HG03280 (cell line): ENCODE measurements around the gene FAM221A.
"Not testable (repeated sequence)": the region's sequence is repeated elsewhere in the genome, so short reads cannot be mapped to it uniquely, and the experiment has no call there.

Source experiments
- ATAC-seq: cut with Tn5 transposase; IDR thresholded peaks from one replicate; pipeline ENCODE4 v1.9.1; 2021; ENCODE audit warnings: mild to moderate bottlenecking, moderate library complexity; ENCODE audit not compliant: unreplicated experiment

The FAM221A gene

DNA sequence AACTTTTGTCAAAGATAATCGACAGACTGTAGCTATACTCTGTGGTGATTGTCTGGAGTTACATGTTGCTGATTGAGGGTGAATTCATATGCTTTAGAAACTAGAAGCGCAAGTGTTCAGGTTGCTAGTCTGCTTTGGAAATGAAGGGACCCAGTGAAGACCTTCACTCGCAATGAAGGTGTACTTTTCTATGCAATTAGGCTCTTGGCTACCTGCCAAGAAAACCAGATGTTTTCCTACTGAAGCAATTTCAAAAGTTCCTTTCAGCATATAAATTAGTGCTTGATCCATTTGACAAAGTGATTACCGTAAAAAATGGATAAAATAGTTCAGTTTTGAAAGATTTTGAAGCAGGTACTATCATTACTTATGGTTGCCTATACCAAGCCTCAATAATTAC lies 20.0 kb downstream of the FAM221A start:
- ATAC-seq: no peak

GRCh38 chr7:23709081-23709750 lies 29.2 kb downstream of the FAM221A start:
- no peak for ATAC-seq

GRCh38 chr7:23710000-23710399 lies 30.0 kb downstream of the FAM221A start, which contains the start of gene STK31:
Gene STK31 (plus strand): TSS chr7:23710219. CDS start chr7:23710286, 67 bp downstream.
- no peak for ATAC-seq

DNA sequence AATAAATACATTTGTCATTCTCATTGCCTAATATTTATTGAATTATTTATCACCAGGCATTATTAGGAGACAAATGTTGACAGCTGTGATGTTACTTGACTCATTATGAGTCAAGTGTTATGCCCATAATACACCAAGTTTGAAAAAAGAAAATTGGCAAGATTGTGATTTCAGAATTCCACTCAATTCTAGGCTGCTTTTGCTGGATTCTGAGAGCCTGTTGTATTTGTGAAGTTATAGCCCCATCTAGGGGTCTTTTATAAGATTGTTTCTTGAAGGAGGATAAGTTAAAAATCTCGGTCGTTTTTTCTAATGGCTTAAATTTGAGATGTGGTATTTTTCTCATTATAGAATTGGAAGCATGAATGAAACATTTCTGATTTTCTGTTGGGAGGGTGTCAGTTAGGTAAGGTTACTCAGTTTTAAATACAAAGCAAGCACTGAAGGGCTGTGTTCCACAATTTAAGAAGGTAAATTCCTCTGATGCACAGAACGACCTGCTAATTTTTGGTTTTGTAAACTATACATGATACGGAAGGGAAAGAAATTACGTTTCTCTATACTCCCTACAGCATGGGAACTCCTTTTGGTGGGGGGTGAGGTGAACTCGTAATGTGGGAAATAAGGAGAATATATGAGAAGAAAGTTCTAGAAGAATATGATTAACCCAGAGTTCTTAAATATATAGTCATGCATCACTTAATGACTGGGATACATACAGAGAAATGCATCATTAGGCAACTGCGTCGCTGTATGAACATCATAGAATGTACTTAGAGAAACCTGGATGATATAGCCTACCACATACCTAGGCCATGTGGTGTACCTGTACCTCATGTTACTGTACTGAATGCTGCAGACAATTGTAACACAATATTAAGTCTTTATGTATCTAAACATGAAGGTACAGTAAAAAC lies 32.6 kb downstream of the FAM221A start:
- no peak for ATAC-seq

DNA sequence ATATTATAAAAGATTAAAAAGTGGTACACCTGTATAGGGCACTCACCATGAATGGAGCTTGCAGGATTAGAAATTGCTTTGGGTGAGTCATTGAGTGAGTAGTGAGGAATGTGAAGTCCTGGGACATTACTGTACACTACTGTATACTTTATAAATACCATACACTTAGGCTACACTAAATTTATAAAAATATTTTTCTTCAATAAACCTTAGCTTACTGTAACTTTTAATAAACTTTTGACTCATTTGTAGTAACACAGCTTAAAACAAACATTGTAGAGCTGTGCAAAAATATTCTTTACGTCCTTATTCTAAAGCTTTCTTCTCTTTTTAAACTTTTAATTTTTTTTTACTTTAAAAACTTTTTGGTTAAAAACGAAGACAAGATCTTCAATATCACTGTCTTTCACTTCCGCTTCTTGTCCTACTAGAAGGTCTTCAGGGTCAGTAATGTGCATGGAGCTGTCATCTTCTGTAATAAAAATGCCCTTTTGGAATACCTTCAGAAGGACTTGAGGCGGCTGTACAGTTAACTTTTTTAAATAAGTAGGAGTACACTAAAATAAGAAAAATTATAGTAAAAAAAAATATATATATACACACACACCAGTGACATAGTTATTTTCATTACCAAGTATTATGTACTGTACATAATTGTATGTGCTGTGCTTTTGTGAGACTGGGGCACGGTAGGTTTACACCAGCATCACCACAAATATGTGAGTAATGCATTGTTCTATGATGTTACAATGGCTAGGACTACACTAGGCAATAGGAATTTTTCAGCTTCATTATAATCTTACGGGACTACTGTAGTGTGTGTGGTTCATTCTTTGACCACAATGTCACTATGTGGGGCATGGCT lies 33.5 kb downstream of the FAM221A start:
- no peak for ATAC-seq

DNA sequence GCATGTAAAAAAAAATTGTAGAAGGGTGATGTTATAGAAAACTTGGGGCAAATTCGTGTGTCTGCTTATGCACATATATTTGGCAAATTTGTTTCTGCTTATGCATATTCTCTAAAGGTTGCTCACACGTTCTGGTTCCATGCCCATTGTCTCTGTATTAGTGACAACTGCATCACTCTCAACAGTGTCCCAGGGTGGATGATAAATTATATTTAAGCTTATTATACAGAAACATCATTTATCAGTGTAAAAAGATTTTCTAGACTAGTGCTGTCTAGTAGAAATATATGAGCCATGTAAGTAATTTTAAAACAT lies 34.1 kb downstream of the FAM221A start:
- ATAC-seq: no peak

DNA sequence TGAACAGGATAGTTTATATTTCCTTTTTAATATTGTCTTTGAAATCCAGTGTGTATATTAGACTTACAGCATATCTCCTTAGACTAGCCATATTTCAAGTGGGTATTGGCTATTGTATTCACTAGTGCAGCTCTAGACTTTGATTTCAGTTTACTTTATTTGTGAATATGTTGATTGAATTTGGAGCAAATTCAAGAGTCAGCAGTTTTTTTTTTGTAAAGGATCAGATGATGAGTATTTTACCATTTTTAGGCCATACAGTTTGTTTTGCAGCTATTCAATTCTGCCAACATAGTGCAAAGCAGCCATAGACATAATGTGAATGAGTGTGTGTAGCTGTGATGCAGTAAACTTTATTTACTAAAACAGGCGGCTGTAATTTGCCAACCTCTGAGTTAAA lies 34.6 kb downstream of the FAM221A start:
- ATAC-seq: no peak

- no peak for ATAC-seq
Measured at GRCh38 chr7:23715099-23715498, 35.1 kb downstream of the FAM221A start.

GRCh38 chr7:23717788-23718187 lies 37.8 kb downstream of the FAM221A start:
- no peak for ATAC-seq

- no peak for ATAC-seq
Measured at GRCh38 chr7:23721456-23721855, 41.5 kb downstream of the FAM221A start.

DNA sequence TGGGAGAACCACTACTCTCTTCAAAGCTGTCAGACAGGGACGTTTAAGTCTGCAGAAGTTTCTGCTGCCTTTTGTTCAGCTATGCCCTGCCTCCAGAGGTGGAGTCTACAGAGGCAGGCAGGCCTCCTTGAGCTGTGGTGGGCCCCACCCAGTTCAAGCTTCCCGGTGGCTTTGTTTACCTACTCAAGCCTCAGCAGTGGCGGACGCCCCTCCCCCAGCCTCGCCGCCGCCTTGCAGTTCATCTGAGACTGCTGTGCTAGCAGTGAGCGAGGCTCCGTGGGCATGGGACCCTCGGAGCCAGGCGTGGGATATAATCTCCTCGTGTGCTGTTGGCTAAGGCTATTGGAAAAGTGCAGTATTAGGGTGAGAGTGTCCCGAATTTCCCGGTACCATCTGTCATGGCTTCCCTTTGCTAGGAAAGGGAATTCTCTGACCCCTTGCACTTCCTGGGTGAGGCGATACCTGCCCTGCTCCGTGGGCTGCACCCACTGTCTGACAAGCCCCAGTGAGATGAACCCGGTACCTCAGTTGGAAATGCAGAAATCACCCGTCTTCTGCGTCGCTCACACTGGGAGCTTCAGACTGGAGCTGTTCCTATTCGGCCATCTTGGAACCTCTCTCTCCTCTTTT lies 42.7 kb downstream of the FAM221A start:
- ATAC-seq: not testable (repeated sequence)

DNA sequence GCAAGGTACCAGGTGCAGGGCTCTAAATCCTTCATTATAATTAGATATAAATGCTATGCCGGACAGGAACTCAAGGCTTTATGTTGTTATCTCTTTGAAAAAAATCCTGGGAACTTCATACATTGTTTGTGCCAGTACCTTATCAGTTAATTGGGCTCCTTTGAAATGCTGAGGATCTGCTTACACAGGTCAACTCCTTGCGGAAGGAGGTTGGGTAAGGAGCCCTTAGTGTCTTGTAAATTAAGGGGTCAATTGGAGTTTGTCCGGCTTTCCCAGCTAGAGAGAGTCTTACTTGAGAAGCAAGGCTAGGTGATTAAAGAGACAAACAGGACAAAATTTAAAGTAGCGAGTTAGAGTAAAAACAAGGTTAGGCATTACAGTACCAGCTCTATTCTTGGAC lies 44.1 kb downstream of the FAM221A start:
- not testable (repeated sequence) for ATAC-seq

- ATAC-seq: no peak
Measured at GRCh38 chr7:23742051-23742450, 62.1 kb downstream of the FAM221A start.

DNA sequence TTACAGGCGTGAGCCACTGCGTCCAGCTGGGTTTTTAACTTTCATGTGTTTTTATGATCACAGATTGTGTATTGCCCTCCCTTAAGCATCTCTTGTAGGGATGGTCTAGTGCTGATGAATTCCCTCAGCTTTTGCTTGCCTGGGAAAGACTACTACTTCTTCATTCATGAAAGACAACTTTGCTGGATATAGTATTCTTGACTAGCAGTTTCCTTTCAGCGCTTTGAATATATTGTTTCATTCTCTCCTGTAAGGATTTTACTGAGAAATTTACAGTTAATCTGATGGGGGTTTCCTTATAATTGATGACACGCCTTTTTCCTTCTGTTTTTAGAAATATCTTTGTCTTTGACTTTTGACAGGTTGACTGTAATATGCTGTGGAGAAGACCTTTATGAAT lies 63.2 kb downstream of the FAM221A start:
- no peak for ATAC-seq

- no peak for ATAC-seq
Measured at GRCh38 chr7:23746629-23747028, 66.6 kb downstream of the FAM221A start.

GRCh38 chr7:23751852-23752251 lies 71.9 kb downstream of the FAM221A start:
- no peak for ATAC-seq
